ENCODE data around the gene USH1C.

DNA sequence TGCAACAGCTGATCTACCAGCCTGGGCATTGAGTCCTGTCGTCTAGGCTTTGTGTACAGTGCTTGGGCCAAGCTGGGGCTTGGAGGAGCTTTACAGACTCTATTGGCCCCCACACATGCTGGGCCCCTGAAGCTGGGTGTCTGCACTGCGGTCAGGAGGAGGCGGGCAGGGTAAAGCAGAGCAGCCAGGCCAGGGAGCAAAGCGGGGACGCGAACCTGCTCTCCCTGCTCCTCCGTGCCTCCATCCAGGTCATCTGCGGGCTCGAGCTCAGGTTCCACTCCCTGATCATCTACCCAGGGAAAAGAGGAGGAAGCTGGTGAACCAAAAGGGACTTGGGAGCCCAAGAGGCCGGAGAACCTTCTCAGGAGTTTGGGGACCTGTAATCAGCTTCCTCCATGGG lies 27.0 kb downstream of the USH1C start:
- TF ChIP-seq CTCF (tag by site-specific recombination; IDR thresholded peaks at IDR 0.05) (no peak), ZNF404 (tag by site-specific recombination; IDR thresholded peaks at IDR 0.05) (no peak), TCF7L2 (IDR thresholded peaks at IDR 0.05; ENCODE audit: borderline replicate concordance, low read depth, low read length) (no peak), ZNF549 (tag by site-specific recombination; IDR thresholded peaks at IDR 0.05) (no peak), YY1 (tag by site-specific recombination; IDR thresholded peaks at IDR 0.05) (no peak), ZBTB17 (tag by site-specific recombination; IDR thresholded peaks at IDR 0.05) (no peak), REST (tag by site-specific recombination; IDR thresholded peaks at IDR 0.05) (no peak), ZNF274 (IDR thresholded peaks at IDR 0.05; ENCODE audit: low read length) (no peak), ZNF274 (tag by site-specific recombination; IDR thresholded peaks at IDR 0.05; ENCODE audit: borderline replicate concordance) (no peak)
